Measurements from ENCODE around the gene AIPL1.
"Not testable (repeated sequence)": the region's sequence is repeated elsewhere in the genome, so short reads cannot be mapped to it uniquely, and the experiment has no call there.

DNA sequence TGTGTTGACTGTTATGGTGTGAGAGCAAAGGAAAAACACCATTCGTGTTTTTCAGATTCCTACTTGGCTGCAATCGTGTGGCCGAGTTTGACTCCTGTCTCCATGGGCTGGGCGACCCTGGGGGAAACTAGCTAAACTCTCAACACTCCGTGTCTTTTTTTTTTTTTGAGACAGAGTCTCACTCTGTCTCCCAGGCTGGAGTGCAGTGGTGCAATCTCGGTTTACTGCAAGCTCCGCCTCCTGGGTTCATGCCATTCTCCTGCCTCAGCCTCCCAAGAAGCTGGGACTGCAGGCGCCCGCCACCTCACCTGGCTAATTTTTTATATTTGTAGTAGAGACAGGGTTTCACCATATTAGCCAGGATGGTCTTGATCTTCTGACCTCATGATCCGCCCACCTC is 47.9 kb upstream of the AIPL1 start:
- TF ChIP-seq POLR2A, EP300 (IDR thresholded peaks at IDR 0.05): not testable (repeated sequence)
